Duodenal mucosa (tissue), 2 donors: ENCODE measurements around the gene CHST4.
"Not testable (repeated sequence)": the region's sequence is repeated elsewhere in the genome, so short reads cannot be mapped to it uniquely, and the experiment has no call there.

Source experiments
- H3K27ac ChIP-seq: one replicate; pipeline ENCODE4 v1.7.0; 2013; ENCODE audit warnings: low read depth, low read length
- H3K27me3 ChIP-seq, 2 donors: one replicate each; pipeline ENCODE4 v1.7.0; 2013; ENCODE audit warnings: low read length in 2 of 2, control low read depth in 1 of 2; ENCODE audit not compliant: insufficient read depth in 2 of 2, control insufficient read depth in 1 of 2
- H3K36me3 ChIP-seq, 2 donors: one replicate each; pipeline ENCODE4 v1.7.0; 2013; ENCODE audit warnings: low read length in 2 of 2, control low read depth in 1 of 2; ENCODE audit not compliant: insufficient read depth in 2 of 2, control insufficient read depth in 1 of 2
- H3K4me1 ChIP-seq, 2 donors: one replicate each; pipeline ENCODE4 v1.7.0; 2013; ENCODE audit warnings: low read length in 2 of 2, control low read depth in 1 of 2; ENCODE audit not compliant: insufficient read depth in 2 of 2, control insufficient read depth in 1 of 2
- H3K4me3 ChIP-seq, 2 donors: one replicate each; pipeline ENCODE4 v1.7.0; 2013; ENCODE audit warnings: low read length in 2 of 2, low read depth in 1 of 2
- H3K9ac ChIP-seq, 2 donors: one replicate each; pipeline ENCODE4 v1.7.0; 2013; ENCODE audit warnings: low read length in 2 of 2, low read depth in 1 of 2
- H3K9me3 ChIP-seq, 2 donors: one replicate each; pipeline ENCODE4 v1.7.0; 2013; ENCODE audit warnings: low read length in 2 of 2, control low read depth in 1 of 2; ENCODE audit not compliant: control insufficient read depth in 1 of 2

Gene CHST4

GRCh38 chr16:71567931-71568330, 41.7 kb downstream of the CHST4 start:
- no peak overlapping the region for H3K27ac ChIP-seq
- H3K36me3 ChIP-seq = no peaks in the 10 kb centered on the region
- H3K9me3 ChIP-seq = no peaks in the 10 kb centered on the region
- H3K4me1 ChIP-seq = peaks cover 12 to 13% of the 10 kb centered on the region in 2 donors
- H3K9ac ChIP-seq = no peak overlapping the region
- no peak overlapping the region for H3K4me3 ChIP-seq
- H3K27me3 ChIP-seq = peaks cover 0 to 2% of the 10 kb centered on the region in 2 donors

DNA sequence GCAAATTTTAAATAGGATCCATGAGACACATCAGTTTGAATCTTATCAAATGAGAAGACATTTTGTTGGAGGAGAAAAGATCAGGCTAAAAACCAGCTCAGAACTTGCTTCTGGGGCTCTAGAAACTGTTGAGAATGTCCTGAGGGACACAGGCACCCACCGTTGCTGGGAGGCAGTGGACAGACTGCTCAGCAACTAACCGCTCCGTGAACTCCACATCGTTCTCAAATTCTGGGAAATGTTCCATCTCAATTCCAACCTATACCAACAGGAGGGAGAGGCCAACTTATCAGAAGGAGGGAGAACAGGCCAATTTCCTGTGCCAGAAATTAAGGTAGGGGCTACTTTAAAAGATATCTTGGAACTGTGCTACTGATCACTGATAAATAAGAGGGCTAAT, 42.3 kb downstream of the CHST4 start:
- peaks cover 12 to 13% of the 10 kb centered on the region in 2 donors for H3K4me1 ChIP-seq
- no peaks in the 10 kb centered on the region for H3K9me3 ChIP-seq
- peaks cover 0 to 2% of the 10 kb centered on the region in 2 donors for H3K27me3 ChIP-seq
- no peak overlapping the region for H3K4me3 ChIP-seq
- H3K27ac ChIP-seq = no peak overlapping the region
- no peaks in the 10 kb centered on the region for H3K36me3 ChIP-seq
- H3K9ac ChIP-seq = no peak overlapping the region

DNA sequence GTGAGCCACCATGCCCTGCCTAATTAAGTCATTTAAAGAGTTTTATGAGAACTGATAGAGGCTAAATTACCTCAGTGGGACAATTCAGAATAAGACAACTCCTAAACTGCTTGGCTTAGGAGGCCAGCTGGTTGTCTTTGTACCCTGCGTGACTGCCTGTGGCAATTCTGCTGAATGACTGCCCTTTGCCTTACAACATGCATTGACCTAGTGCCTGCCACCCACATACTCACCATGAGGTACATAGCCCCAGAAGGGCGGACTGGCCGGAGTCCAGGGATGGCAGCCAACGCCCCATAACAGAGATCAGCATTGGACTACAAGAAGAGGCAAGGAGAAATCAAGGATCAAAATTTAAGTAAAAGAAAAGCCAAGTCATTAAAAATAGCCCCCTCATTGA, 43.4 kb downstream of the CHST4 start:
- Histone ChIP-seq H3K4me3 (no peak overlapping the region), H3K9ac (no peak overlapping the region), H3K27ac (no peak overlapping the region), H3K27me3 (peaks cover 0 to 2% of the 10 kb centered on the region in 2 donors), H3K4me1 (peaks cover 7 to 8% of the 10 kb centered on the region in 2 donors), H3K9me3 (no peaks in the 10 kb centered on the region), H3K36me3 (no peaks in the 10 kb centered on the region)

DNA sequence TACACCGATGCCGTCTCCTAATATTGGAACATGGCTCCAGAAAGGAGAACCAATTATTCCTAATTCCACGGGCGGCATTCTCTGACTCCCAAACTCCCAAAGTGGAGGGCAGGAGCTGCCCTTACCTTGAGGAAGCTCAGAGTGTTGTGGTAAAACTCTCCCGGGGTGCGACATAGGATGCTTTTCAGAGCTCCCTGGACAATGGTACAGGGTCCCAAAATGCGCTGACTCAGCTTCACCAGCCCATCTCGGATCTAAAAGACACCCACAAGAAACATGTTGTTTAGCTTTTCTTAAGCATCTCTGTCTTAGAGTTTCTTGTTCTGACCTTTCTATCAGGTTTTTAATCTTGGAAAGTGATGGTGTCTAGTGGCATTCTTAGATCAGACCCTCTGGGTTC, 43.9 kb downstream of the CHST4 start:
- Histone ChIP-seq H3K9me3 (no peaks in the 10 kb centered on the region), H3K4me3 (no peak overlapping the region), H3K9ac (no peak overlapping the region), H3K27ac (no peak overlapping the region), H3K36me3 (no peaks in the 10 kb centered on the region), H3K4me1 (peaks cover 6 to 8% of the 10 kb centered on the region in 2 donors), H3K27me3 (peaks cover 0 to 2% of the 10 kb centered on the region in 2 donors)

DNA sequence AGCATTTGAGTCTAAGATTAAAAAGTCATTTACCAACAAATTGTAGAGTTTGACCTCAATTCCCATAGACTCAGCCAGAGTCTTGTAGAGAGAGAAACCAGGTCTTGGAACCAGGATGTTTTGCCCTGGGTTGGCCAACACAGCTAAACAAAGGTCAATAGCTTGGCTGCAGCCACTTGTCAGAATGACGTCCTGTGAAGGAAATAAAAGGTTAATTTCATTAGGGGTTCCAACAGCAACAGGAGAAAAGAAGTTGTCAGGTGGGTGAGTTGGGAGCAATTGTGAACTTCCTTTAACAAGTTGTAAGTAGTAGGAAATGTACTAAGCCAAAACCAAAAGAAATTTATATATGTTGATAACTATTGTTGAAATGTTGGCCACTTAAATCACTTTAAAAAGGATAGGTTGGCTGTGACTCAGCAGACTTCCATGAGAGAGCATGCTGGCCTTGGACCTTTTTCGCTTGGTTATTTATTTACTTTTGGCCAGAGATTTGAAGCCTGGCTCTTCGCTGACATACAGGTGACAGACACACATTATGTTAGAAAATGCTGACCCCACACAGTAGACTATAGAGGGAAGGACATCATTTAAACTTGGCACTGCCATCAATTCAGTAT, 46.4 kb downstream of the CHST4 start:
- no peak overlapping the region for H3K9ac ChIP-seq
- peaks cover 2 to 11% of the 10 kb centered on the region in 2 donors for H3K27me3 ChIP-seq
- no peak overlapping the region for H3K27ac ChIP-seq
- no peaks in the 10 kb centered on the region for H3K36me3 ChIP-seq
- no peaks in the 10 kb centered on the region for H3K4me1 ChIP-seq
- H3K4me3 ChIP-seq = no peak overlapping the region
- H3K9me3 ChIP-seq = no peaks in the 10 kb centered on the region

DNA sequence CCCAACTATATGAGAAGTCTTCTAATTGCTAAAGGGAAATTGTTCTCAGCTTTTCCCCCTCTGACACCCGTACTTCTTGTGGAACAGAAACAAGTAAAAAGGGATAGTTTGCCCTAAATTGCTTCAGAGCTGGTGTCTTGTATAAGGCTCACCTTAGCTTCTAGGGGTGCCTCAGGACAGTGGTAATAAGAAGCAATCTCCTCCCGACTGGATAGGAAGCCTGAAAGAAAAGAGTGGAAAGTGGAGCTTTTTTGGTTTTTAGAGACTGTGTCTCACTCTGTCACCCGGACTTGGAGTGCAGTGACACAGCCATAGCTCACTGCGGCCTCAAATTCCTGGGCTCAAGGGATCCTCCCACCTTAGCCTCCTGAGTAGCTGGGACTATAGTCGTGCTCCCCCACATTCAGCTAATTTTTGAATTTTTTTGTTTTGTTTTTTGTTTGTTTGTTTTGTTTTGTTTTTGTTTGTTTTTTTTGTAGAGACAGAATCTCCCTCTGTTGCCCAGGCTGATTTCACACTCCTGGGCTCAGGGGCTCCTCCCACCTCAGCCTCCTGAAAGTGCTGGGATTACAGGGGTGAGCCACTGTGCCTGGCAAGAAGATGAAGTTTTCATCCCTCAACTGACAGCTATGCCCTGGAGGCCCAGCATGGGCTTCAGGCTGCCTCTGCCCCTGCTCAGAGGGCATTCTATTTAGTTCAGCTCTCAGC, 47.3 kb downstream of the CHST4 start:
- Histone ChIP-seq H3K27me3 (peaks cover 2 to 11% of the 10 kb centered on the region in 2 donors), H3K9ac (no peak overlapping the region), H3K27ac (no peak overlapping the region), H3K4me1 (no peaks in the 10 kb centered on the region), H3K4me3 (no peak overlapping the region), H3K9me3 (no peaks in the 10 kb centered on the region), H3K36me3 (no peaks in the 10 kb centered on the region)

DNA sequence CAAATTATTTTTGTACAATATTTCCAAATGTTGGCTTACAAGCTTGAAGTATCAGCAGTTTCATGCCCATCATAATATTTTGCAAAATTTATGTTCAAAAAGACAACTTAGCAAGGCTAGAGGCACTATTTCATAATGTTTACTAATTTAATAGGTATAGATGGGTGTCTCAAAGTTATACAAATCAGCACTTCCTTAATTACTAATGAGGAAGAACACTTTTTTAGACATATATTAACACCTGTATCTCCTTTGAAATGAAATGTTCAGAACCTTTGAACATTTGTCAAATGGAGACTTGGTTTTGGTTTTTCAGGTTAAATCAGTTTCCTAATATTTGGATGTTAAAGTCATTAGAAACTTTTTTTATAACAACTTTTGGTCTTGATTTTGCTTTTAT, 48.5 kb downstream of the CHST4 start:
- no peak overlapping the region for H3K4me3 ChIP-seq
- no peaks in the 10 kb centered on the region for H3K9me3 ChIP-seq
- H3K36me3 ChIP-seq = no peaks in the 10 kb centered on the region
- H3K4me1 ChIP-seq = no peaks in the 10 kb centered on the region
- peaks cover 0 to 11% of the 10 kb centered on the region in 2 donors for H3K27me3 ChIP-seq
- H3K9ac ChIP-seq = no peak overlapping the region
- H3K27ac ChIP-seq = no peak overlapping the region

DNA sequence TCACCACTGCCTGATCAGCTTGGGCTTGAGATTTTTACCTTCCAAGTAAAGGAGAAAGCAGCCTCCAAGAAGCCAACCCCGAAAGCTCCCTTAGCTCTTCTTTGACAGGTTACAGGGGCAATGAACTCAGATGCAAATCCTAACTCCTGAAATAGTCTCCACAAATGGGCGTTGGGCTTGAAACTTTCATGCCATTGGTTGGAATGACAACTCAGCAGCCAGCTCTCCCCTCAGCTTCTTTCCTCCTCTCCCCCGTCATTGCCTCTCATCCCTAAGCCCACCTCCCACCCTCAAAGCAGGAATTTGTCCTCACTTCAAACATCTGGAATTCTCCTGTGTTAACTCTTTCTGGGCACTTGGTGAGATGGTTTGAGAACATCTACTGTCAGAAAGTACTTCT, 50.7 kb downstream of the CHST4 start, which contains the start of gene TAT:
Gene TAT (minus strand): TSS at position 122 of the 400 bp plus-strand sequence. CDS start 677 bp downstream, outside the sequence.
- Histone ChIP-seq H3K4me1 (no peaks in the 10 kb centered on the region), H3K9ac (no peak within 1 kb of the TSS), H3K4me3 (no peak within 1 kb of the TSS), H3K9me3 (no peaks in the 10 kb centered on the region), H3K27me3 (peaks cover 0 to 11% of the 10 kb centered on the region in 2 donors), H3K27ac (no peak within 1 kb of the TSS), H3K36me3 (no peaks in the 10 kb centered on the region)

- not testable (repeated sequence) for H3K36me3 ChIP-seq, H3K27ac ChIP-seq, H3K27me3 ChIP-seq, H3K9ac ChIP-seq, H3K4me1 ChIP-seq, H3K4me3 ChIP-seq, H3K9me3 ChIP-seq
Measured at GRCh38 chr16:71582553-71582848, 56.3 kb downstream of the CHST4 start.

DNA sequence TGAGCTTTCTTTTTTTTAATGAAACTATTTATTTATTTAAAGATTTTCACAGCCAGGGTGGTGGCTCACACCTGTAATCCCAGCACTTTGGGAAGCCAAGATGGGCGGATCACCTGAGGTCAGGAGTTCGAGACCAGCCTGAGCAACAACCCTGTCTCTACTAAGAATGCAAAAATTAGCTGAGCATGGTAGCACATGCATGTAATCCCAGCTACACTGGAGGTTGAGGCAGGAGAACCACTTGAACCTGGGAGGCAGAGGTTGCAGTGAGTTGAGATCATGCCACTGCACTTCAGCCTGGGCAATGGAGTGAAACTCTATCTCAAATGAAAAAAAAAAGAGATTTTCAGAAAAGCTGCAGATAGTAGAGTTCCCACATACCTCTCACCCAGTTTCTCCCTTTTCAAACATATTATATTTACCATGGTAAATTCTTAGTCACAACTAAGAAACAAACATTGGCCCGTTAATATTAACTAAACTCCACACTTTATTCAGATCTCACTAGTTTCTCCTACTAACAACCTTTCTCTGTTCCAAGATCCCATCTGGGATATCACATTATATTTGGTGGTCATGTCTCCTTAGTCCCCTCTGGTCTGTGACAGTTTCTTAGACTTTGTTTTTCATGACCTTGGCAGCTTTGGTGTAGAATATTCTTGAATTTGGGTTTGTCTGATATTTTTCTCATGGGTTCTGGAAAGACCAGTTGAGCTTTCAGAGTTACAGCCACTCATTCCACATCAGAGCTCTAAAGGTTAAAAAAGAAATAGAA, 58.5 kb downstream of the CHST4 start:
- H3K9me3 ChIP-seq = no peaks in the 10 kb centered on the region
- H3K27me3 ChIP-seq = no peaks in the 10 kb centered on the region
- H3K4me3 ChIP-seq = no peak overlapping the region
- no peak overlapping the region for H3K27ac ChIP-seq
- no peak overlapping the region for H3K9ac ChIP-seq
- no peaks in the 10 kb centered on the region for H3K36me3 ChIP-seq
- H3K4me1 ChIP-seq = no peaks in the 10 kb centered on the region
